NCI-H1105 treated with DMSO at 0.1 percent for 48 hours (cell line): Measurements from ENCODE around the gene PCDHGA1.

Source experiments
- DNase-seq: peaks from one replicate; lab custom pipeline; 2025; lab: John Stamatoyannopoulos, UW

Gene PCDHGA1

DNA sequence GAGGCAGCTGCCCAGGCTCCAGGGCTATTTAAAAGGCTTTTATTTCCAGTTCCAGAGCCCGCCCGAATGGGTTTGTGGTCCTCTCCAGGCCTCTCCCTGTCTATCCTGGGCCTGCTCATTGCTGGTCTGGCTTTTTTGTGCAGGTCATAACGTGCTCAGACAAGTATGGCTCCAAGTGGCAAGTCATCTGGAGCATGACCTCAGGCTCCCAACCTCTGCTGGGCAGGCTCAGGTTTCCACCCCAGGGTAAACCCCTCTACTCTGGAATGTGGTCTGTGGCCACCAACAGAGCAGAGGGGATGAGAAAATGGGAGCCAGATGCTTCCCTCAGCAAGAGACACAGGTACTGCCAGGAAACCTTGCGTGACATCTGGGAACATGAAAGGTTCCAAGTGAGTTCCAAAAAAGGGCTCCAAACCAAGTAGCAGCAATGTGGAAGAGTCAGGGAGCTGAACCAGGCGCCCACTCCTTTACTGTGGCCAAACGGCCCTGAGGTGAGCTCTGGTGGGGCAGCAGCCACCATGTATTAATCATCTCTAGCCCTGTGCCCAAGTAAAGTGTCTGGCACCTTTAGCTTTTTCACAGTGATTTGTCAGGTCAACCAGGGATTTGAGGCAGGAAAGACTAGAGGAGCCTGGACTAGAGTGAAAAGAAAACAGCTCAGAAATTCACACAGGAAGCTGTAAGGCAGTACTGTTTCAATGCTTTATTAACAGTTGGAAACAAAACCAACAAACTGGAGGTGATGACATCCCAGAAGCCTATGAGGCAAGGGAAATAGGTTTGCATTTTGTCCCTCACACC lies 184.2 kb downstream of the PCDHGA1 start:
- peak; percentile 57 for DNase-seq

DNA sequence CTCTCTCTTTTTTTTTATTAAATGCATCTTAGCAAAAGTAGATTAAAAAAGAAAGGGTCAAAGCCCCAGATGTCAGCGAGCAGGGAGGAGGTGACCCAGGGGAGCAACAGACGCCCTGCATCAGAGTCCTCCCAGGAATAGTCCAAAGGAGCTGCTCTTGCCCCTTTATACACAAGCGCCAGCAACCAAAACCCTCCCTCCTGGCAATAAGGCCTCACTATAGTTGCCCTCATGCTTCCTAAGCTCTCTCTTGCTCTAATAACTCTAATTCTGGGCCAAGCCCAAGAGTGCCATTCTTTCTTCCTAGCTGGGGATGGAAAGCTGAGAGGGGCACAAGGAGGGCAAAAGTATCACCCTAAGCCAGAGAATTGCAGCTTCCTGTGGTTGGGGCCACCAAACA lies 184.8 kb downstream of the PCDHGA1 start:
- no peak for DNase-seq

DNA sequence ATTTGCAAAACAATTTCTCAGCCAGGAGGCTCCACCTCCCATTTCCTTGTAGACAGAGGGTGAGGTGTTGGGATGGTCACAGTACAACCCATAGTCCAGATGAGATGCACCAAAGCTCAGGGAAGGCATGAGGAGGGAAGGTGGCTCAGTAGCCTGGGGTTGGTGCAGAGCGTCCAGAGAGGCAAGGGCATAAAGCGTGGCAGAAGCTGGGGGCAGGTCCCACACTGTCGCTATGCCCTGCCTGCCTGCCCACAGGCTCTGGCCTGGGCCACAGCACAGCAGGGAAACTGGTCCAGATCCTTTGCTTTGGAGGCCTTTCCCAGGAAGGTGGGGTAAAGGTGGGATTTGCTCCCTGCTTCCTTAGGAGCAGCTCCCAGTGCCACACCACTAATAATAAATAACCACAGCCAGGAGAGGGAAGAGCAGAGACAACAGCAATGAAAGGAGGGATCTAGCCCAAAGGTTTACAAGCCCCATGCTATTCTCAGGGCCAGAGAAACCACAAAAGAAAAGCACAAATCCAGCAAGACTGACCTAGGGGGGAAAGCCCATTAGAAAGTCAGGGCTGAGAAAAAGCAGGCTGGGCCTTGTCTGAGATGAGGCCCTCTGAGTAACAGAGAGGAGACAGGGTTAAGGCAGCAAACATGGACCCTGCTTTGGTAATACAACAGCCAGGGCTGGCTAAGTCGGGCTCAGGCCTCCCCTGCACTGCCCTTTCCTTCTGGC lies 185.8 kb downstream of the PCDHGA1 start:
- no peak for DNase-seq

- no peak for DNase-seq
These were observed 186.3 kb downstream of the PCDHGA1 start for GRCh38 chr5:141516672-141517025.

DNA sequence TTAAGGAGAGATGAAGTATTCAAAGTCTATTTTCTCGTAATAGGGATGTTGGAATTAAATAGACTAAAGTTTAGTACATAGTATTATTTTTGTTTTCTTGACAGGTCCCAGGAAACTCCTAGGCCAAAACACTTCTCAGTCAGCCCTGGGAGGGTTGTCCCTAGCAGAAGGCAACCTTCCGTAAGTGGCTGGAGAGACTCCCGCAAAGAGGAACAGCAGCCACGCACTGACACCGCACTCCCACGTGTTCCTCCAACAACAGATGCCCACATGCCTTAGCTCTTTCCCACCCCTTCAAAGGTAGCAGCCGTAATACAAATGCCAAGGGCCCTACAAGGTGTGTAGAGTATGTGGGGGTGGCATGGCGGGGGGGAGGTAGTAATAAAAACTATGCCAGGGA lies 187.0 kb downstream of the PCDHGA1 start:
- no peak for DNase-seq

DNA sequence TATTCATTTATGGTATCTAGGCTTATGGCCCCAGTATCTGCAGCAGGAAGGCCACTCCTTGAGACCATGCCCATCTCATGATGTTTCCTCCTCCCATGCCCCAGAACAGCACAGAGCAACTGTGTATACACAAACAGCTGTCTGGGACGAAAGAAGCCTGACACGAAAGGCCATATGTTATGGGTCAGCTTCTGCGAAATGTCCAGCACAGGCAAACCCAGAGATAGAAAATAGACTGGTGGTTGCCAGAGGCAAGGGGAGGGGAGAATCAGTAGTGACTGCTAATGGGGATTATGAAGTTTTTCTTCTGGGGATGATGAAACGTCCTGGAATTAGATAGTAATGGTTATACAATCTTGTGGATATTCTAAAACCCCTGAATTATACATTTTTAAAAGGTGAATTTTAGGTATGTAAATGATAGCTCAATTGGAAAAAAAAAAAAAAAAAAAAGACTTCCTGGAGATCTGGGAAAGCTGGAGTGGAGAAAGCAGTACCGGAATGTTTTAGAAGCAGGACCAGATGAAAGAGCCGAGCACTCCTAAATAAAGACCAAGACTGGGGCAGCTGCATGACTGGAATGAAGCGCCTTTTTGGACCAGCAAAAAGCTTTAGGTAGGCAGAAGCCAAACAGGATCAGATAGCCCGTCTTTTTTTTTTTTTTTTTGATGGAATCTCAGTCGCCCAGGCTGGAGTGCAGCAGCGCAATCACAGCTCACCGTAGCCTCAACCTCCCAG lies 187.7 kb downstream of the PCDHGA1 start:
- DNase-seq = no peak

DNA sequence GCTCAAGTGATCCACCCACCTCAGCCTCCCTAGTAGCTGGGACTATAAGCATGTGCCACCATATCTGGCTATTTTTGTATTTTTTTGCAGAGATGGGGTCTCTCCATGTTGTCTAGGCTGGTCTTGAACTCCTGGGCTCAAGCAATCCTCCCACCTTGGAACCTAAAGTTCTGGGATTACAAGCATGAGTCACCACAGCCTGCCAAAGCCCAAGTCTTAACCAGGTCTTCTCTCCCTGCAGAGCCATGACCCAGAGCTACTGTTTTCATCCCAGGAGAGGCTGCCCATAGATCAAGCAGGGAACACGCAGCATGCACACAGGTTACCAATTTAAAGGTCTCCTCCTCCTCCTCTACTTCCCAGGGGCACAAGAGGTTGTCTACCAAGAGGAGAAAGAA lies 188.3 kb downstream of the PCDHGA1 start:
- no peak for DNase-seq

GRCh38 chr5:141519605-141520565 lies 189.6 kb downstream of the PCDHGA1 start:
- no peak for DNase-seq

DNA sequence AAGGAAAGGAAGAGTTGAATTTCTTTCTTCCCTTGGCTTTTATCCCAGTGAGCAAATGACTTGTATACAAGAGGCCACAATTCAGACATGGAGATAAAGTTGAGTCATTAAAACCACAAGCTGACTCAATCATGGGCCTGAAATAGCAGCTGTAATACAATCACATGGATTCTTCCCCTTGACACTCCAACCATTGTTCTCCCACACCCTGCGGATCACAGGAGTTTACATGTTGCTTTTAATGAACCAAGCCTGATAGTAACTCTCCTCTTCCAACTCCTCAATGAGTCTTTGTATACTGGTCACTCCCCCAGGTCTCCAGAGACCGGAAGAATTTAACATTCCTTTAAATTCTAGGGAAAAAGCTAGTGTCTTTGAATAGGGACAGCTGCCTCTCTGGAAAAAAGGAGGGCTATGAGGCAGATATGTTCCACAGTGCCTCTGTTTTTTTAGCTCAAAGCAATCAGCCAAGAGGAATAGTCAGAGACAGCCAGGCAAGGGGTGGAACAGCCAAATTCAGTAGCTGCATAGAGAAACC lies 191.0 kb downstream of the PCDHGA1 start:
- DNase-seq = no peak

GRCh38 chr5:141522301-141522700 lies 192.0 kb downstream of the PCDHGA1 start:
- no peak for DNase-seq

DNA sequence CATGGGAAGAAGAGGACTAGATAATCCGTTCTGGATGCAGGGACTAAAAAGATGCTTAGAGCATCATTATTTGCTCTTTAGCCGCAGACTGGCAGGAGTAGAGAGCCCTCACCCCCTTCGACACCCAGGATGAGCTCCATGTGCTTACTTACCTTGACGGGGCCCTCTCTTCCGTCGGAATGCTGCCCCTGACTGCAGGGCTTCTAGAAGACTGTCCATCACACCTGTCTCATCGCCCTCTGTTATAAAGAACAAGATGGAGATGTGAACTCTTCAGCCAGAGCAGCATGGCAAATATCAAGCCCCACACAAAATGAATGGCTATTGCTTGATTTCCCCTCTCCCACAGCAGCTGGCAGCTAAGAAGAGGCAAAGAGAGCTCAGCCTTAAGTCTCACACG lies 193.7 kb downstream of the PCDHGA1 start:
- DNase-seq = no peak

GRCh38 chr5:141524604-141525597 lies 194.6 kb downstream of the PCDHGA1 start:
- DNase-seq = peak; percentile 76

DNA sequence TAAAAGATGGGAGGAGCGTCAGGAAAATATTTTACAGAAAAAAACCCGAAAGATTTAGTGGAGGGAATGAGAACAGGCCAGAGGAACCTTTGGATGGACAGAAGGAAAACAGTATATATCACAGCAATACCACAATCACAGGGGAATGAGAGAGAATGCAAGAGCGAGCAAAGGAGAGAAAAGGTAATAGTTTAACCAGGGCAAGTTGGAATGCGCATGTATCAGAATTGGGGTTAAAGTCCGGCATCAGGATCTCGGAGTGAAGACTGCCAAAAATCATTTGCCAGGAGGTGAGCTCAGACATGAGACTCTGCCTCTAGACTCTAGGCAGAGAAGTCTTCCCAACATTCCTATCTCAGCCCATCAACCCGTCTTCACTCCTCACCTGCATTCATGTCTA lies 195.3 kb downstream of the PCDHGA1 start:
- no peak for DNase-seq

DNA sequence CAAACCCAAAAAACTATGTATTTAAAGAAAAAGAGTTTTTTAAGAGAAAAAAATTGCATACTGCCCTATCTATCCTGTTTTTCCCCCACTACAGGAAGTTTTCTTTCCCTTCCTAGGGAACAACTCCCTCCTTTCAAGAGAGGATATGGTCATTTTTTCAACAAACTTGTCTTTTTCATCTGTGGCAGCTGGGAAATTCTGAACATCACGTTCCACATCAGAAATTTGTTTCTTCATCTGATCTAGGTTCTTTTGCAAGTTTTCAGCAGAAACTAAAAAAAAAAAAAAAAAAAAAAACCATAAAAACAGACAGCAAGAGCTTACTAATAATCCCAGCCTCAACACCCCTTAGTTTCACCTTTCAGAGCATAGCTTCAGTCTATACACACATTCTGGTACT lies 197.1 kb downstream of the PCDHGA1 start:
- DNase-seq = no peak

DNA sequence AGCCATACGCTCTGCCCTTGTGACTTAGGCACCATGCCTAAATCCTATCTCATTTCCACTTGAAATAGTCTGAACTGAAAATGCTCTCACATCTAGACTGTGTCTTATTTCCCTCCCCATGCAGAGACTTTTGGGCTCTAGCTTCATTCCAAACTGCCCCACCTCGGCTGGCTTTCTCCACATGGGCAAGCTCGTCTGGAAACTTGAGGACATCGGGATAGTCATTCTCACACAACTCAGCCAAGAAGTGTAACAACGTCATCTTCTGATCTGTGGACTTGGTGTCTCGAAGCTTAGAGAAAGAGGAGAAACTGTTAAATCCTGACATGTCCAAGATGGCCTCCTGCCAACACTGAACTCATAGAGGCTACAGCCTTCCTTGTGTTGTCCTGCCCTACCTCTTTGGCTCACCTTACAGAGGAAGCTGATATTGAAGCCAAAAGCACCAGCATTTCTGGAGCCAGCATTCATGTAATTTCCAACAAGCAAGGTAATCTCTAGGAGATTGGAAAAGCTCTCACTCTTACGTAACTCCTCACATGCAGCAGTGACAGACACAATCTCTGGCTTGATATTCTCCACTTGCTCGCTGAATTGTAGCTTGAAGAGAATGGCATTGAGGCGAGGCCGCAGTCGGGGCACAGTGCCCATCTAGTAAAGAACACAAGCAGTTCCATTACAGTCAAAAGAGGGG lies 198.1 kb downstream of the PCDHGA1 start:
- no peak for DNase-seq

GRCh38 chr5:141529002-141529401 lies 198.7 kb downstream of the PCDHGA1 start:
- DNase-seq = no peak

GRCh38 chr5:141529873-141530272 lies 199.6 kb downstream of the PCDHGA1 start:
- DNase-seq = no peak

DNA sequence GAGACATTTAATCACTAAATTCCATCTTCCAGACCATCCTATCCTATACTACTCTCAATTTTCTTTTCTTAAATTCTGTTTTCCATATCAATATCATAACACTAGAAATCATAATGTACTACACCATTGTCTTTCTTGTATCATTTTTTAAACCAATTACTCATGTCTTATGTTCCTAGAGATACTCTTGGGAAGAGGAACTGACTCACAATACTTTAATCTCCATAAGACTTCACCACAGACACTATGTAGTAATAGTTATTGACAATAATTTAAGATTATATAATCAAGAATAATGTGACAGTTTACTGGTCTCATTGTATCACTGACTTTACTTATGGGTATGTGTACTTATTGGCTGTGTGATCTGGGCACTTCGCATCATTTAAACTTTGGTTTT lies 202.4 kb downstream of the PCDHGA1 start:
- DNase-seq = no peak

GRCh38 chr5:141533897-141534296 lies 203.6 kb downstream of the PCDHGA1 start:
- no peak for DNase-seq
